Measurements from ENCODE around the gene FOCAD.

DNA sequence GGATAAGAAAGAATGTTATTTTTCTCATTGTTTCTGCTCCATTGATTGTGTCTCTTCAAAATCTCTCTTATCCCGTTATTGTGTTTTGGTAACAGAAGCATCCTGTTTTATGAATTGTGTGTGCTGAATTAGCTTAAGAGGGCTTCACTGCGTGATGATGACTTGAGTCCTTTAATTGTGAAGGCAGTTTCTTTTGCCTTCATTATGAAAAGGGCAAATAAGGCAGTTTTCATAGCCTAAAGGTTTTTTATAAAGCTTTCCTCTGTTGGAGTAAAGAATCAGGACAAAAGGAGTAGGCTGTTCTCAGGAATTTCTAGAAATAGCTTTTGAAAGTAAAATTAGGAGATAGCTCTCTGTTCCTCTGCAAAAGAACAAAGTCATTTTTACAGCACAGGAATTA, 169.8 kb downstream of the FOCAD start:
- TF ChIP-seq, protein P1, sequence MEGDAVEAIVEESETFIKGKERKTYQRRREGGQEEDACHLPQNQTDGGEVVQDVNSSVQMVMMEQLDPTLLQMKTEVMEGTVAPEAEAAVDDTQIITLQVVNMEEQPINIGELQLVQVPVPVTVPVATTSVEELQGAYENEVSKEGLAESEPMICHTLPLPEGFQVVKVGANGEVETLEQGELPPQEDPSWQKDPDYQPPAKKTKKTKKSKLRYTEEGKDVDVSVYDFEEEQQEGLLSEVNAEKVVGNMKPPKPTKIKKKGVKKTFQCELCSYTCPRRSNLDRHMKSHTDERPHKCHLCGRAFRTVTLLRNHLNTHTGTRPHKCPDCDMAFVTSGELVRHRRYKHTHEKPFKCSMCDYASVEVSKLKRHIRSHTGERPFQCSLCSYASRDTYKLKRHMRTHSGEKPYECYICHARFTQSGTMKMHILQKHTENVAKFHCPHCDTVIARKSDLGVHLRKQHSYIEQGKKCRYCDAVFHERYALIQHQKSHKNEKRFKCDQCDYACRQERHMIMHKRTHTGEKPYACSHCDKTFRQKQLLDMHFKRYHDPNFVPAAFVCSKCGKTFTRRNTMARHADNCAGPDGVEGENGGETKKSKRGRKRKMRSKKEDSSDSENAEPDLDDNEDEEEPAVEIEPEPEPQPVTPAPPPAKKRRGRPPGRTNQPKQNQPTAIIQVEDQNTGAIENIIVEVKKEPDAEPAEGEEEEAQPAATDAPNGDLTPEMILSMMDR (IDR thresholded peaks at IDR 0.05), result no peak
- TF ChIP-seq POLR2A (IDR thresholded peaks at IDR 0.05), result no peak
